GM23338 (cell line): ENCODE data around the gene BCORL1. TPM values are rescaled to one million over a fixed set of nuclear protein-coding genes. Genes with fewer than 3 reads are reported as not detected.

Source experiments
- ATAC-seq: fragments of 200-7000 bp; cut with Tn5 transposase; 3 replicates; pipeline ENCODE4 v1.9.1; 2020
- DNase-seq: peaks from one replicate; pipeline ENCODE4 v3.0.0-alpha.2; 2015; ENCODE audit warnings: low spot score
- H2AFZ ChIP-seq: fragments of 200-600 bp; sonication (generic); 2 replicates; pipeline ENCODE4 v1.8.0; 2016; ENCODE audit warnings: antibody characterized with exemption, mild to moderate bottlenecking, moderate library complexity
- H3F3A ChIP-seq: fragments of 200-600 bp; sonication (generic); replicated peaks from 2 replicates; pipeline ENCODE4 v1.8.0; 2017; ENCODE audit warnings: antibody characterized with exemption, mixed run types, low read depth
- H3K27ac ChIP-seq: fragments of 200-600 bp; sonication (generic); 2 replicates; pipeline ENCODE4 v1.6.1; 2016; ENCODE audit warnings: low read depth
- H3K27me3 ChIP-seq: fragments of 200-600 bp; sonication (generic); 2 replicates; pipeline ENCODE4 v1.8.0; 2016; ENCODE audit warnings: mild to moderate bottlenecking, mixed run types, moderate library complexity; ENCODE audit not compliant: insufficient read depth
- H3K36me3 ChIP-seq: fragments of 200-600 bp; sonication (generic); 2 replicates; pipeline ENCODE4 v1.8.0; 2016; ENCODE audit warnings: mild to moderate bottlenecking; ENCODE audit not compliant: insufficient read depth
- H3K4me1 ChIP-seq: fragments of 200-600 bp; sonication (generic); 2 replicates; pipeline ENCODE4 v1.8.0; 2016; ENCODE audit warnings: mild to moderate bottlenecking, moderate library complexity; ENCODE audit not compliant: insufficient read depth
- H3K4me2 ChIP-seq: fragments of 200-600 bp; sonication (generic); 2 replicates; pipeline ENCODE4 v1.7.1; 2017; ENCODE audit warnings: mixed run types
- H3K4me3 ChIP-seq: fragments of 200-600 bp; sonication (generic); 2 replicates; pipeline ENCODE4 v1.6.1; 2016; ENCODE audit warnings: mixed run types
- H3K79me2 ChIP-seq: fragments of 200-600 bp; sonication (generic); replicated peaks from 2 replicates; pipeline ENCODE4 v1.8.0; 2017; ENCODE audit warnings: mild to moderate bottlenecking; ENCODE audit not compliant: insufficient read depth
- H3K9me2 ChIP-seq: fragments of 200-600 bp; sonication (generic); 2 replicates; pipeline ENCODE4 v1.8.0; 2017; ENCODE audit not compliant: insufficient read depth
- H4K20me1 ChIP-seq: fragments of 200-600 bp; sonication (generic); replicated peaks from 2 replicates; pipeline ENCODE4 v1.8.0; 2017; ENCODE audit warnings: mild to moderate bottlenecking; ENCODE audit not compliant: insufficient read depth
- H3K27ac Mint-ChIP-seq: 2 replicates; pipeline ENCODE4 v1.8.0; 2020; ENCODE audit warnings: inconsistent platforms, mild to moderate bottlenecking, moderate library complexity, mixed read lengths
- H3K27me3 Mint-ChIP-seq: 3 replicates; pipeline ENCODE4 v1.8.0; 2022; ENCODE audit warnings: low read depth, mild to moderate bottlenecking, moderate library complexity, mixed read lengths, inconsistent platforms; ENCODE audit not compliant: insufficient read depth, poor library complexity
- H3K36me3 Mint-ChIP-seq: 3 replicates; pipeline ENCODE4 v1.8.0; 2021; ENCODE audit warnings: low read depth, mild to moderate bottlenecking, inconsistent platforms, moderate library complexity, mixed read lengths
- H3K4me1 Mint-ChIP-seq: 3 replicates; pipeline ENCODE4 v1.8.0; 2020; ENCODE audit warnings: mild to moderate bottlenecking, inconsistent platforms, mixed read lengths
- H3K4me3 Mint-ChIP-seq: 3 replicates; pipeline ENCODE4 v1.8.0; 2021; ENCODE audit warnings: moderate library complexity, mild to moderate bottlenecking, inconsistent platforms, mixed read lengths
- H3K9me3 Mint-ChIP-seq: 3 replicates; pipeline ENCODE4 v1.8.0; 2020; ENCODE audit warnings: moderate library complexity, mild to moderate bottlenecking, inconsistent platforms, mixed read lengths
- CREB1 ChIP-seq: fragments of 250-450 bp; sonication (Bioruptor Pico); IDR thresholded peaks from 2 replicates; pipeline ENCODE4 v1.5.0; 2020; ENCODE audit warnings: low read depth, mild to moderate bottlenecking, moderate library complexity
- ETS1 ChIP-seq: IDR thresholded peaks from 2 replicates; pipeline ENCODE4 v1.6.1; 2016; ENCODE audit warnings: antibody characterized with exemption
- EZH2 ChIP-seq: fragments of 200-600 bp; sonication (generic); IDR thresholded peaks from one replicate; pipeline ENCODE4 v1.8.0; 2017; ENCODE audit warnings: antibody characterized with exemption, mild to moderate bottlenecking, low read depth; ENCODE audit not compliant: unreplicated experiment
- EZH2phosphoT487 ChIP-seq: fragments of 200-600 bp; sonication (generic); IDR thresholded peaks from one replicate; pipeline ENCODE4 v1.8.1; 2018; ENCODE audit warnings: antibody characterized with exemption; ENCODE audit not compliant: unreplicated experiment
- JUNB ChIP-seq: IDR thresholded peaks from one replicate; pipeline ENCODE4 v1.6.1; 2016; ENCODE audit warnings: antibody characterized with exemption; ENCODE audit not compliant: unreplicated experiment
- NANOG ChIP-seq: IDR thresholded peaks from 2 replicates; pipeline ENCODE4 v1.6.1; 2016; ENCODE audit warnings: antibody characterized with exemption, borderline replicate concordance
- POLR2AphosphoS5 ChIP-seq: IDR thresholded peaks from 2 replicates; pipeline ENCODE4 v1.6.1; 2016; ENCODE audit warnings: antibody characterized with exemption, low read depth
- STAT1 ChIP-seq: IDR thresholded peaks from one replicate; pipeline ENCODE4 v1.6.1; 2016; ENCODE audit warnings: antibody characterized with exemption; ENCODE audit not compliant: unreplicated experiment
- ZNF114 ChIP-seq: fragments of 250-450 bp; sonication (Bioruptor Pico); IDR thresholded peaks from 2 replicates; pipeline ENCODE4 v1.5.0; 2020; ENCODE audit warnings: mild to moderate bottlenecking, moderate library complexity
- ZNF331 ChIP-seq: fragments of 250-450 bp; sonication (Bioruptor Pico); IDR thresholded peaks from 2 replicates; pipeline ENCODE4 v1.5.0; 2020; ENCODE audit warnings: low read depth, mild to moderate bottlenecking, moderate library complexity
- ZNF462 ChIP-seq: fragments of 250-450 bp; sonication (Bioruptor Pico); IDR thresholded peaks from 2 replicates; pipeline ENCODE4 v1.5.0; 2020; ENCODE audit warnings: mild to moderate bottlenecking, moderate library complexity
- polyA plus RNA-seq: library from polyadenylated mRNA; unstranded; fragments of >200 nt; fragmentation: Nextera tagmentation; extraction: Ambion mirVana; gene quantifications from 2 replicates; pipeline ENCODE4 v1.2.1, GENCODE V29; 2016
- total RNA-seq: library from RNA; depleted of rRNA; stranded (reverse); fragments of >200 nt; shearing (Covaris generic); gene quantifications from 2 replicates; pipeline ENCODE4 v1.2.3, GENCODE V29; 2014
- TF ChIP-seq, protein P1 (sequence below): IDR thresholded peaks from one replicate; pipeline ENCODE4 v1.6.1; 2018; ENCODE audit warnings: antibody characterized with exemption; ENCODE audit not compliant: unreplicated experiment
- TF ChIP-seq, protein P2 (sequence below), 2 experiments: fragments of 200-600 bp in 1 of 2; sonication (generic) in 1 of 2; conservative IDR thresholded peaks; 2 replicates each; pipeline versions ENCODE4 v1.5.1 to v1.6.1; 2016 to 2017; ENCODE audit warnings: antibody characterized with exemption in 2 of 2, low read depth in 2 of 2, mild to moderate bottlenecking in 2 of 2, moderate library complexity in 1 of 2

BCORL1 gene
- total and polyA plus RNA-seq, 2 experiments from 2014 or later: 2.6 to 2.7 TPM

GRCh38 chrX:130083656-130084382 lies 101.4 kb downstream of the BCORL1 start:
- H3K9me3 Mint-ChIP-seq: no peaks in the 10 kb centered on the region
- H4K20me1 ChIP-seq: no peaks in the 10 kb centered on the region
- H3K4me1 Mint-ChIP-seq: peaks cover 28% of the 10 kb centered on the region
- H3K4me2 ChIP-seq: no peak overlapping the region
- H3K36me3 Mint-ChIP-seq: no peaks in the 10 kb centered on the region
- H3K4me3 Mint-ChIP-seq: no peak overlapping the region; the same call in 2 of the 3 replicates
- no peak overlapping the region for H3K27ac ChIP-seq
- peaks cover 3% of the 10 kb centered on the region; the same call in 1 of the 2 replicates for H3K4me1 ChIP-seq
- H2AFZ ChIP-seq: no peak overlapping the region
- H3K27me3 Mint-ChIP-seq: peaks cover 5% of the 10 kb centered on the region
- no peak overlapping the region for H3K4me3 ChIP-seq
- DNase-seq (no peak), ATAC-seq (no peak)
- no peaks in the 10 kb centered on the region for H3K9me2 ChIP-seq
- no peaks in the 10 kb centered on the region for H3K36me3 ChIP-seq
- TF ChIP-seq ZNF331 (CRISPR knock-in tag) (no peak), ZNF114 (CRISPR knock-in tag) (no peak), POLR2AphosphoS5 (no peak), CREB1 (CRISPR knock-in tag) (no peak), JUNB (no peak), EZH2 (no peak), NANOG (no peak), ZNF462 (no peak), EZH2phosphoT487 (no peak), ETS1 (no peak), STAT1 (no peak)
- TF ChIP-seq, protein P1, sequence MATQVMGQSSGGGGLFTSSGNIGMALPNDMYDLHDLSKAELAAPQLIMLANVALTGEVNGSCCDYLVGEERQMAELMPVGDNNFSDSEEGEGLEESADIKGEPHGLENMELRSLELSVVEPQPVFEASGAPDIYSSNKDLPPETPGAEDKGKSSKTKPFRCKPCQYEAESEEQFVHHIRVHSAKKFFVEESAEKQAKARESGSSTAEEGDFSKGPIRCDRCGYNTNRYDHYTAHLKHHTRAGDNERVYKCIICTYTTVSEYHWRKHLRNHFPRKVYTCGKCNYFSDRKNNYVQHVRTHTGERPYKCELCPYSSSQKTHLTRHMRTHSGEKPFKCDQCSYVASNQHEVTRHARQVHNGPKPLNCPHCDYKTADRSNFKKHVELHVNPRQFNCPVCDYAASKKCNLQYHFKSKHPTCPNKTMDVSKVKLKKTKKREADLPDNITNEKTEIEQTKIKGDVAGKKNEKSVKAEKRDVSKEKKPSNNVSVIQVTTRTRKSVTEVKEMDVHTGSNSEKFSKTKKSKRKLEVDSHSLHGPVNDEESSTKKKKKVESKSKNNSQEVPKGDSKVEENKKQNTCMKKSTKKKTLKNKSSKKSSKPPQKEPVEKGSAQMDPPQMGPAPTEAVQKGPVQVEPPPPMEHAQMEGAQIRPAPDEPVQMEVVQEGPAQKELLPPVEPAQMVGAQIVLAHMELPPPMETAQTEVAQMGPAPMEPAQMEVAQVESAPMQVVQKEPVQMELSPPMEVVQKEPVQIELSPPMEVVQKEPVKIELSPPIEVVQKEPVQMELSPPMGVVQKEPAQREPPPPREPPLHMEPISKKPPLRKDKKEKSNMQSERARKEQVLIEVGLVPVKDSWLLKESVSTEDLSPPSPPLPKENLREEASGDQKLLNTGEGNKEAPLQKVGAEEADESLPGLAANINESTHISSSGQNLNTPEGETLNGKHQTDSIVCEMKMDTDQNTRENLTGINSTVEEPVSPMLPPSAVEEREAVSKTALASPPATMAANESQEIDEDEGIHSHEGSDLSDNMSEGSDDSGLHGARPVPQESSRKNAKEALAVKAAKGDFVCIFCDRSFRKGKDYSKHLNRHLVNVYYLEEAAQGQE: no peak
- TF ChIP-seq, protein P2, sequence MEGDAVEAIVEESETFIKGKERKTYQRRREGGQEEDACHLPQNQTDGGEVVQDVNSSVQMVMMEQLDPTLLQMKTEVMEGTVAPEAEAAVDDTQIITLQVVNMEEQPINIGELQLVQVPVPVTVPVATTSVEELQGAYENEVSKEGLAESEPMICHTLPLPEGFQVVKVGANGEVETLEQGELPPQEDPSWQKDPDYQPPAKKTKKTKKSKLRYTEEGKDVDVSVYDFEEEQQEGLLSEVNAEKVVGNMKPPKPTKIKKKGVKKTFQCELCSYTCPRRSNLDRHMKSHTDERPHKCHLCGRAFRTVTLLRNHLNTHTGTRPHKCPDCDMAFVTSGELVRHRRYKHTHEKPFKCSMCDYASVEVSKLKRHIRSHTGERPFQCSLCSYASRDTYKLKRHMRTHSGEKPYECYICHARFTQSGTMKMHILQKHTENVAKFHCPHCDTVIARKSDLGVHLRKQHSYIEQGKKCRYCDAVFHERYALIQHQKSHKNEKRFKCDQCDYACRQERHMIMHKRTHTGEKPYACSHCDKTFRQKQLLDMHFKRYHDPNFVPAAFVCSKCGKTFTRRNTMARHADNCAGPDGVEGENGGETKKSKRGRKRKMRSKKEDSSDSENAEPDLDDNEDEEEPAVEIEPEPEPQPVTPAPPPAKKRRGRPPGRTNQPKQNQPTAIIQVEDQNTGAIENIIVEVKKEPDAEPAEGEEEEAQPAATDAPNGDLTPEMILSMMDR (conservative IDR thresholded peaks at IDR 0.05; ENCODE audit: low read depth in 2 of 2): no peak
- no peak overlapping the region for H3K27ac Mint-ChIP-seq
- no peaks in the 10 kb centered on the region for H3F3A ChIP-seq
- H3K79me2 ChIP-seq: no peaks in the 10 kb centered on the region
- H3K27me3 ChIP-seq: no peaks in the 10 kb centered on the region
